Body of pancreas (tissue), 4 donors: ENCODE data around the gene KPNA4.

ENCODE experiments used
- CTCF ChIP-seq, 7 experiments: fragments of 450-650 bp in 4 of 7; fragments of 200-600 bp in 3 of 7; sonication (generic) in 3 of 7; IDR thresholded peaks; one replicate each; pipeline ENCODE4 v1.5.1; 2016 to 2019; ENCODE audit warnings: antibody characterized with exemption in 7 of 7
- POLR2A ChIP-seq, 3 donors: fragments of 450-650 bp; IDR thresholded peaks; one replicate each; pipeline ENCODE4 v1.6.1; 2016; ENCODE audit warnings: antibody characterized with exemption in 3 of 3, mild to moderate bottlenecking in 2 of 3

GRCh38 chr3:160544844-160545503 lies 20.4 kb downstream of the KPNA4 start:
- TF ChIP-seq CTCF (IDR thresholded peaks at IDR 0.05) (no peak), POLR2A (IDR thresholded peaks at IDR 0.05) (no peak)
